K562 treated with DMSO at 1 percent for 48 hours (cell line): ENCODE data around the gene DGKA. TPM values are rescaled to one million over a fixed set of nuclear protein-coding genes. Genes with fewer than 3 reads are reported as not detected.

Source experiments
- total RNA-seq: library from RNA; unstranded; fragments of 300-600 nt; gene quantifications from 2 replicates; pipeline ENCODE4 v1.2.3, GENCODE V29; 2022; ENCODE audit warnings: low replicate concordance; ENCODE audit errors: extremely low read depth

DGKA gene
- total RNA-seq: not detected in 2 replicates

GRCh38 chr12:55930771-55931316, at the start of gene DGKA:
DGKA (plus strand) TSS chr12:55931162; CDS start chr12:55936504, 5,342 bp downstream.

GRCh38 chr12:55927588-55928502, 3.1 kb upstream of the DGKA start, which contains the start of gene PYM1:
PYM1 (minus strand) TSS chr12:55927894; CDS start chr12:55927761, 133 bp downstream.

DNA sequence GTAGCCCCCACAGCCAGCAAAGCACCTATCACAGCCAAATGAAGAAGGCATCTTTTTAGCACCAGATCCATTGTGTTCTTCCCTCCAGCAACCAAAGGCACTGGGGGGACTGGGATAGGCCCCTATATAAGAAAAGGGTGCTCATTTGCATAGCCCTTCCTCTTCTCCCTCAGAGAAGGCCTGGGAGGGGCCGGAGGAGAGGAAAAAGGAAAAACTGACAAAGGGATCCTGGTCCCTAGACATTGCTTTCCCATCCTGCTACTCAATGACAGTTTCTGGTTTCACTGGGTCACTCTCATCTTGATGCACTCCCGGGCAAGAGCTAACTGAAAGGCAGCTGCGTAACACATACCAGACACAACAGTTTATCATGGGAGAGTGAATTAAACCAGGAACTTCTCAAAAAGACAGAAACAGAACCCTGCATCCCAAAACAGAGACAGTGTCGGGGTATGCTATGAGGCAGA, 35.0 kb downstream of the DGKA start, which contains the start of gene PMEL:
Gene PMEL (minus strand): TSS at position 102 of the 467 bp plus-strand sequence. CDS start 31 bp downstream, at position 71.

GRCh38 chr12:55966408-55967281, 35.7 kb downstream of the DGKA start, which contains the start of gene CDK2:
CDK2 (plus strand) TSS chr12:55966830; CDS start chr12:55967009, 179 bp downstream.

DNA sequence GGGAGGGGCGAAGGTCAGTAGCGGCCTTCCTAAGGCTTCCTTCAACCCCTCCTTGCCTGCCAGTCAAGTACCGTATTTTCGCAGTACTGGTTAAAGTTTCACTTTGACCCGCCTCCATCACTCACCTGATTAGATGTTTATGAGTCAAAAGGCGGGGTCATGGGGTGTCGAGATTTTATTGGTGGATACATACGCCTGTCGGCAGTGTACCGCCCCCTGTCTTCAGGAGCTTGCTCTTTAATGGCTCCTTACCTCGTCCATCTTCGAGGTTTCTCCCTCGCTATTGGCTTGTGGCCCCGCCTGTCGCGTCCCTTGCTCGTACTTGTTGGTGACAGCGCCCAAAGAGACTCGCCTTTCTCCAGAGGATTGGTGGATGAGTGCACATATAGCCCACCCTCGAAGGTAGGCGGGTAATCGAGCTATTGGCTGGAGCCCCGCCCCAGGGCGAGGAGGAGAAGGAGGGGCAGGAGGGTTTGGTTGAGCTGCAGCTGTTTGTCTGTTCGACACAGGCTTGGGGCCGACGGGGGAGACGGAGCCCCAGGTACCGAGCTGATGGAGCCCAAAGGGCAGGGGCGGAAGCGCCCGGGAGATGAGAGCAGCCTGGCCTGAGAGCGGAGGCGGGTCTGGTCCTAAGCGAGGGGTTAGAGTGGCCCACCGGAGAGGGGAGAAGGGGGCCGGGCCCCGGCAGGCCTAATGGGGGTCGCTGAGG, 42.8 kb downstream of the DGKA start, which contains the start of gene RAB5B:
Gene RAB5B (plus strand): TSS at position 480 of the 709 bp plus-strand sequence. CDS start 12,883 bp downstream, outside the sequence.

DNA sequence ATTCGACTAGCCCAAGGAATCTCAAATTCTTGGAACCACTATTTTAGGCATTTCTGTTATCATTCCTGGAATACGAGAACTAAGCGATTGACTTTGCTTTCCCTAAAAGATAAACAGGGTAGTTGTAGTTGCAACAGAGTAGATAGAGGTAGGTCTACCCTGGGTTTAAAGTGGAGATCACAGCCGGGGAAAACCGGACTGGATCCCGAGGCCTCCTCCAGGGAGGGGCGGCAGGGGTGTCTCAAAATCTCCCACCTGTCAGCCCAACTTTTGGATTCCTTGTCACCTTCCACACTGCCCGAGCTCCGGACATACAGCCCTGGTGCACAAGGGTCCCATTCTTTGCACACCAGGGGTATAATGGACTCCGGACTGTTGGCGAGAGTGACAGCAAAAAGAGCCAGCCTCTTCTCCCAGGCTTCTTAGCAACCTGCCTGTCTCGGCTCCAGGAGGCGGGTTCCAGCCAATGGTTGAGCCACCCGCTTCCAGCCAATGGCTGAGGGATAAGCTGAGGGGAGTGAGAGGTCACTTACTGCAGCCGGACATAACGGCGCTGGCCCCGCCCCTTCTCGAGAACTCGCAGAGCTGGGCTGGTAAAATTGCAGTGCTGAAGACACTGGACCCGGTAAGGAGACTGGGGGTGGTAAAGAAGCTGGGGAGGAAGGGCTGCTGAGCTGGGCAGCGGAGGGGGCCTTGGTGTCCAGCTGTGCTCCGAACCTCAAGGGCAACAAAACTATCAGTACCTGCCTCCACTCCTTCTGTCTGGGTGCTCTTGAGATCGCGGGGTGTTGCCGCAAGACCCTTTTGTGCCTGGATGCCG, 66.0 kb downstream of the DGKA start, which contains the start of gene SUOX:
Gene SUOX (plus strand): TSS at position 562 of the 820 bp plus-strand sequence. CDS start 4,946 bp downstream, outside the sequence.

Other genes with a start within 250 kb of the DGKA start
- not detected in 2 replicates for gene ITGA7, start 223.3 kb upstream of the DGKA start, total RNA-seq
- gene BLOC1S1, start 215.1 kb upstream of the DGKA start, total RNA-seq: not detected in 2 replicates
- gene RDH5, start 210.8 kb upstream of the DGKA start, total RNA-seq: not detected in 2 replicates
- 1,854 TPM in 1 of 2 replicates, not detected in the other for gene CD63, start 202.2 kb upstream of the DGKA start, total RNA-seq
- gene GDF11, start 188.0 kb upstream of the DGKA start, total RNA-seq: not detected in 2 replicates
- not detected in 2 replicates for gene SARNP, start 113.4 kb upstream of the DGKA start, total RNA-seq
- not detected in 2 replicates for gene ORMDL2, start 113.1 kb upstream of the DGKA start, total RNA-seq
- not detected in 2 replicates for gene DNAJC14, start 101.6 kb upstream of the DGKA start, total RNA-seq
- not detected in 2 replicates for gene MMP19, start 88.2 kb upstream of the DGKA start, total RNA-seq
- gene PYM1, start 3.3 kb upstream of the DGKA start, total RNA-seq: not detected in 2 replicates
- gene PMEL, start 34.9 kb downstream of the DGKA start, total RNA-seq: not detected in 2 replicates
- gene CDK2, start 35.7 kb downstream of the DGKA start, total RNA-seq: not detected in 2 replicates
- not detected in 2 replicates for gene RAB5B, start 42.9 kb downstream of the DGKA start, total RNA-seq
- not detected in 2 replicates for gene SUOX, start 66.1 kb downstream of the DGKA start, total RNA-seq
- not detected in 2 replicates for gene IKZF4, start 89.9 kb downstream of the DGKA start, total RNA-seq
- not detected in 2 replicates for gene RPS26, start 110.8 kb downstream of the DGKA start, total RNA-seq
- not detected in 2 replicates for gene ERBB3, start 149.0 kb downstream of the DGKA start, total RNA-seq
- not detected in 2 replicates for gene PA2G4, start 173.4 kb downstream of the DGKA start, total RNA-seq
- 6,813 TPM in 1 of 2 replicates, not detected in the other for gene RPL41, start 185.5 kb downstream of the DGKA start, total RNA-seq
- gene ZC3H10, start 187.1 kb downstream of the DGKA start, total RNA-seq: not detected in 2 replicates
- 641 TPM in 1 of 2 replicates, not detected in the other for gene ESYT1, start 197.1 kb downstream of the DGKA start, total RNA-seq
- gene MYL6B, start 221.4 kb downstream of the DGKA start, total RNA-seq: not detected in 2 replicates
- 1,727 TPM in 1 of 2 replicates, not detected in the other for gene MYL6, start 227.2 kb downstream of the DGKA start, total RNA-seq